Erythroblast (primary cell): ENCODE results near the gene ARAP1.

Source experiments
- GATA1 ChIP-seq: IDR thresholded peaks from 2 replicates; pipeline ENCODE4 v1.6.1; 2011; ENCODE audit warnings: low read depth, mild to moderate bottlenecking, control low read depth, low read length, moderate library complexity
- POLR2A ChIP-seq: IDR thresholded peaks from 2 replicates; pipeline ENCODE4 v1.6.1; 2011; ENCODE audit warnings: mild to moderate bottlenecking, low read length

GRCh38 chr11:72738199-72739141, 13.7 kb downstream of the ARAP1 start:
- TF ChIP-seq POLR2A (no peak), GATA1 (no peak)
